OCI-LY3 (cell line): ENCODE results near the gene ZSWIM5.

Experiments used
- EZH2phosphoT487 ChIP-seq: fragments of 200-600 bp; shearing (Covaris generic); IDR thresholded peaks from 2 replicates; pipeline ENCODE4 v1.6.1; 2018; ENCODE audit warnings: antibody characterized with exemption, mixed run types, low read depth
- TF ChIP-seq, protein P1 (sequence below): fragments of 200-600, 300-600 bp; sonication (generic); IDR thresholded peaks from 2 replicates; pipeline ENCODE4 v1.5.1; 2014; ENCODE audit warnings: antibody characterized with exemption, low read length, low read depth

DNA sequence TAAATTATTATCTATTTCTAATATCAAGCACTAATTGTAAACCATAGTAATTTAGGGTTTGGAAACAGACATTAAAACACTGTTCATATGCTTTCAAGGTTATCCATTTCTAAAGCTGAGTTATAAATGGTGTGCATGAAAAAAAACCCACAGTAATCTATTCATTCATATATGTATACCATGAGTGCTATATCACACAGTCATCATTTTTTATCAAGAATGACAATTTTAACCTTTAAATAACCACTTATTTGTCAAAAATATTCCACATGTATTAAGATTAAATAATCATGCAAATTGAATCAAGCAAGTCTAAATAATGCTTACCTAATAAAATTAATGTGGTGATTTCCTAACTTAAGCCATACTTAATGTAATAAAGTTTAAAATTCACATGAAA, 6.0 kb downstream of the ZSWIM5 start:
- TF ChIP-seq, protein P1, sequence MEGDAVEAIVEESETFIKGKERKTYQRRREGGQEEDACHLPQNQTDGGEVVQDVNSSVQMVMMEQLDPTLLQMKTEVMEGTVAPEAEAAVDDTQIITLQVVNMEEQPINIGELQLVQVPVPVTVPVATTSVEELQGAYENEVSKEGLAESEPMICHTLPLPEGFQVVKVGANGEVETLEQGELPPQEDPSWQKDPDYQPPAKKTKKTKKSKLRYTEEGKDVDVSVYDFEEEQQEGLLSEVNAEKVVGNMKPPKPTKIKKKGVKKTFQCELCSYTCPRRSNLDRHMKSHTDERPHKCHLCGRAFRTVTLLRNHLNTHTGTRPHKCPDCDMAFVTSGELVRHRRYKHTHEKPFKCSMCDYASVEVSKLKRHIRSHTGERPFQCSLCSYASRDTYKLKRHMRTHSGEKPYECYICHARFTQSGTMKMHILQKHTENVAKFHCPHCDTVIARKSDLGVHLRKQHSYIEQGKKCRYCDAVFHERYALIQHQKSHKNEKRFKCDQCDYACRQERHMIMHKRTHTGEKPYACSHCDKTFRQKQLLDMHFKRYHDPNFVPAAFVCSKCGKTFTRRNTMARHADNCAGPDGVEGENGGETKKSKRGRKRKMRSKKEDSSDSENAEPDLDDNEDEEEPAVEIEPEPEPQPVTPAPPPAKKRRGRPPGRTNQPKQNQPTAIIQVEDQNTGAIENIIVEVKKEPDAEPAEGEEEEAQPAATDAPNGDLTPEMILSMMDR = no peak
- TF ChIP-seq EZH2phosphoT487 = no peak
